GM10248 (cell line): Measurements from ENCODE around the gene NBR1.
"Not testable (repeated sequence)": the region's sequence is repeated elsewhere in the genome, so short reads cannot be mapped to it uniquely, and the experiment has no call there.

ENCODE experiments used
- CTCF ChIA-PET: fragments of 300-600 bp; sonication (Branson Sonifier 250); formaldehyde crosslinking; extraction: SDS; loops from one replicate; lab custom pipeline; 2021; ENCODE audit warnings: antibody characterized with exemption; lab: Yijun Ruan, JAX
- POLR2A ChIA-PET: fragments of 350-650 bp; sonication (Branson Sonifier 250); formaldehyde crosslinking; extraction: SDS; loops from one replicate; lab custom pipeline; 2020; ENCODE audit warnings: antibody characterized with exemption; lab: Yijun Ruan, JAX
- DNase-seq: peaks from one replicate; pipeline ENCODE4 v3.0.0; 2012; ENCODE audit errors: extremely low spot score
- CTCF ChIP-seq: IDR thresholded peaks from 2 replicates; pipeline ENCODE4 v1.5.1; 2012; ENCODE audit warnings: mild to moderate bottlenecking, low read depth; ENCODE audit errors: extremely low read depth, missing control alignments, control extremely low read depth

The NBR1 gene

GRCh38 chr17:43183921-43184320 is 12.9 kb downstream of the NBR1 start:
- TF ChIP-seq CTCF, result no peak
- no peak for DNase-seq
- CTCF ChIA-PET, result no interaction called here
- POLR2A ChIA-PET, result interaction anchor here (1.2 kb wide), 1 partner anchor 131 kb away, joined by 3 read pairs; no protein-coding TSS in a partner anchor

- CTCF ChIA-PET, DNase-seq, POLR2A ChIA-PET: not testable (repeated sequence)
Measured at GRCh38 chr17:43186656-43187055, 15.6 kb downstream of the NBR1 start.

- DNase-seq, result no peak
- TF ChIP-seq CTCF, result no peak
- ChIA-PET CTCF (interaction anchor here (1.0 to 1.4 kb wide), 2 partner anchors 22 to 168 kb away, joined by 3 to 5 read pairs; partner anchors contain the start of gene NBR1), POLR2A (interaction anchor here (0.6 kb wide), 1 partner anchor 29 kb away, joined by 3 read pairs; no protein-coding TSS in a partner anchor)
Measured at GRCh38 chr17:43193251-43193650, 22.2 kb downstream of the NBR1 start.

DNA sequence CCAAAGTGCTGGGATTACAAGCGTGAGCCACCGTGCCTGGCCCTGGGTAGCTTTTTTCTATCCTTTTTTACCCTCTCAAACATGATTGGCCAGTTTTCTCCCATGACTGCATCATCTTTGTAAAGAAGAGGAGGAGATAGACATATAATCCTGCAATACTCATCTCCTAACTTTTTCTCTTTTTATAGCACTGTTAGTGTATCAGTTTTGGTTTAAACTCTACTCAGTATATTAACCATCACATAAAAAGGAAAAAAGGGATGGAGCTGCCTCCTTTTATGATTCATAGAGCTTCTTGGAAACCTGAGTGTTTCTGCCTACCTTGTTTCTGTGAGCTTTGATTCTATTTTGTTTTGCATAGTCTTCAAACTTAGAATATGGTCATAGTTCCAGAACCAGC is 28.6 kb downstream of the NBR1 start:
- no peak for DNase-seq
- ChIA-PET POLR2A (interaction anchor here (1.5 to 1.7 kb wide), 2 partner anchors 12 to 116 kb away, joined by 8 to 9 read pairs; partner anchors contain the start of gene TMEM106A), CTCF (interaction anchor here (1.1 to 1.5 kb wide), 4 partner anchors 10 to 109 kb away, joined by 3 to 4 read pairs (median 4); no protein-coding TSS in a partner anchor)
- no peak for TF ChIP-seq CTCF

DNA sequence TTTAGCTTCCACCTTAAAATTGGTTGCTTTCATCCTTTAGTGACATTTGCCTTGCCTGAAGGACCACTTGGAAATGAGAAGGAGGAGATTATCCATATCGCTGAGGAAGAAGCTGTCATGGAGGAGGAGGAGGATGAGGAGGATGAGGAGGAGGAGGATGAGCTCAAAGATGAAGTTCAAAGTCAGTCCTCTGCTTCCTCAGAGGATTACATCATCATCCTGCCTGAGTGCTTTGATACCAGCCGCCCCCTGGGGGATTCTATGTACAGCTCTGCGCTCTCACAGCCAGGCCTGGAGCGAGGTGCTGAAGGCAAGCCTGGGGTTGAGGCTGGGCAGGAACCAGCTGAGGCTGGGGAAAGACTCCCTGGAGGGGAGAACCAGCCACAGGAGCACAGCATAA is 29.1 kb downstream of the NBR1 start:
- TF ChIP-seq CTCF, result no peak
- POLR2A ChIA-PET, result interaction anchor here (1.5 to 1.7 kb wide), 2 partner anchors 11 to 116 kb away, joined by 8 to 9 read pairs; partner anchors contain the start of gene TMEM106A
- DNase-seq, result no peak
- CTCF ChIA-PET, result interaction anchor here (1.1 to 1.5 kb wide), 4 partner anchors 11 to 109 kb away, joined by 3 to 4 read pairs (median 4); no protein-coding TSS in a partner anchor

DNA sequence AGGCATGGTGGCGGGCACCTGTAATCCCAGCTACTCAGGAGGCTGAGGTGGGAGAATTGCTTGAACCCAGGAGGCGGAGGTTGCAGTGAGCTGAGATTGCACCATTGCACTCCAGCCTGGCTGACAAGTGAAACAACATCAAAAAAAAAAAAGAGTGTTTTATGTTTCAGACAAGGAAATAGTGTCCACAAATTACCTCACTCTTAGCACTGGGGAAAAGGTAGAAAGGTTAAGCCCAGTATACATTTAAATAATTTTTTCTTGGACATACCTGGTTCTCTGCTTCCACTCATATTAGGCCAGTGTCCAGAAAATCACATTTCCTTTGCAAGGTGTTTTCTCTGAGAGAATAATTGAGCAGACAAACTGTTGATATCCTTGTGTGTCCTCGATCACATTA is 32.0 kb downstream of the NBR1 start:
- ChIA-PET CTCF (interaction anchor here (1.1 to 2.2 kb wide), 2 partner anchors 9 kb away, joined by 3 to 5 read pairs; partner anchors contain the start of gene TMEM106A), POLR2A (interaction anchor here (0.7 to 1.1 kb wide), 2 partner anchors 8 to 113 kb away, joined by 3 to 5 read pairs; partner anchors contain the start of gene TMEM106A)
- not testable (repeated sequence) for DNase-seq

DNA sequence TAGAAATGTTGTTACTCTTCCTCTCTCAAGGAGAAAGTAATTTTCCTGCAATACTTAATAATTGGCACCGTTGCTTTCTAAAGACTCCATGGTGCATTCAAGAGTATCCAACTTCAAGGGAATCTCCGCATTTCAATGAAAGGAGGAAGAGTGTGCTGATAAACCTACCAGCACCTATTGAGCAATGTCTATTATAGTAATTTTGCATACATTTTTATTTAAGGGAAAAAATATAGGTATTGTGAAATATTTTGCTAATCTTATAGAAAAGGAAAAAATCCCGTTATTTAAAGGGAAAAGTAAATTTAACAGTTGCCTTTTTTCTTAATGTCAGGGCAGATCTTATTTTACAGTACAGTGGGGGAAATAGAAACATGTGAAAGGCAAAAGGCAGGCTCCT is 39.6 kb downstream of the NBR1 start:
- no peak for DNase-seq
- POLR2A ChIA-PET, result no interaction called here
- CTCF ChIA-PET, result no interaction called here
- no peak for TF ChIP-seq CTCF
